ENCODE measurements around the gene TCEAL3.

GRCh38 chrX:103571121-103571520 lies 36.6 kb upstream of the TCEAL3 start:
- TF ChIP-seq CC2D1A (IDR thresholded peaks at IDR 0.05) (no peak), CTCF (IDR thresholded peaks at IDR 0.05 in 2 of 3, conservative IDR thresholded peaks at IDR 0.05 in 1 of 3; ENCODE audit: insufficient read depth in 2 of 3, low read depth in 1 of 3, low read length in 3 of 3) (no peak), ZNF507 (tag; conservative IDR thresholded peaks at IDR 0.05) (no peak), POLR2H (tag; IDR thresholded peaks at IDR 0.05; ENCODE audit: low read depth) (no peak), TAF1 (IDR thresholded peaks at IDR 0.05; ENCODE audit: control insufficient read depth, extremely low read depth, insufficient read depth, low read length, severe bottlenecking) (no peak), FOXA1 (IDR thresholded peaks at IDR 0.05; ENCODE audit: borderline replicate concordance) (no peak), EZH2 (IDR thresholded peaks at IDR 0.05; ENCODE audit: borderline replicate concordance, low read depth, low read length) (no peak), MTF1 (CRISPR knock-in tag; IDR thresholded peaks at IDR 0.05; ENCODE audit: borderline replicate concordance) (no peak)
- TF ChIP-seq, protein P1, sequence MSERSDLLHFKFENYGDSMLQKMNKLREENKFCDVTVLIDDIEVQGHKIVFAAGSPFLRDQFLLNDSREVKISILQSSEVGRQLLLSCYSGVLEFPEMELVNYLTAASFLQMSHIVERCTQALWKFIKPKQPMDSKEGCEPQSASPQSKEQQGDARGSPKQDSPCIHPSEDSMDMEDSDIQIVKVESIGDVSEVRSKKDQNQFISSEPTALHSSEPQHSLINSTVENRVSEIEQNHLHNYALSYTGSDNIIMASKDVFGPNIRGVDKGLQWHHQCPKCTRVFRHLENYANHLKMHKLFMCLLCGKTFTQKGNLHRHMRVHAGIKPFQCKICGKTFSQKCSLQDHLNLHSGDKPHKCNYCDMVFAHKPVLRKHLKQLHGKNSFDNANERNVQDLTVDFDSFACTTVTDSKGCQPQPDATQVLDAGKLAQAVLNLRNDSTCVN (CRISPR knock-in tag; IDR thresholded peaks at IDR 0.05) = no peak
- TF ChIP-seq, protein P2, sequence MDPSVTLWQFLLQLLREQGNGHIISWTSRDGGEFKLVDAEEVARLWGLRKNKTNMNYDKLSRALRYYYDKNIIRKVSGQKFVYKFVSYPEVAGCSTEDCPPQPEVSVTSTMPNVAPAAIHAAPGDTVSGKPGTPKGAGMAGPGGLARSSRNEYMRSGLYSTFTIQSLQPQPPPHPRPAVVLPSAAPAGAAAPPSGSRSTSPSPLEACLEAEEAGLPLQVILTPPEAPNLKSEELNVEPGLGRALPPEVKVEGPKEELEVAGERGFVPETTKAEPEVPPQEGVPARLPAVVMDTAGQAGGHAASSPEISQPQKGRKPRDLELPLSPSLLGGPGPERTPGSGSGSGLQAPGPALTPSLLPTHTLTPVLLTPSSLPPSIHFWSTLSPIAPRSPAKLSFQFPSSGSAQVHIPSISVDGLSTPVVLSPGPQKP (CRISPR knock-in tag; IDR thresholded peaks at IDR 0.05) = no peak
